ENCODE results near the gene NR3C1.

Gene NR3C1

GRCh38 chr5:143251190-143251589 lies 152.3 kb downstream of the NR3C1 start:
- DNase-seq, result no peak

- DNase-seq, result no peak
Observed at GRCh38 chr5:143249851-143250250, 153.6 kb downstream of the NR3C1 start.

- DNase-seq, result no peak
Observed at GRCh38 chr5:143248822-143249579, 154.5 kb downstream of the NR3C1 start.

- no peak for DNase-seq
Observed at GRCh38 chr5:143248391-143248790, 155.1 kb downstream of the NR3C1 start.

GRCh38 chr5:143247134-143247815 lies 156.2 kb downstream of the NR3C1 start:
- DNase-seq, result no peak

- DNase-seq, result no peak
Observed at GRCh38 chr5:143245929-143246561, 157.4 kb downstream of the NR3C1 start.

- DNase-seq, result no peak
Observed at GRCh38 chr5:143244990-143245389, 158.5 kb downstream of the NR3C1 start.

- DNase-seq, result no peak
Observed at GRCh38 chr5:143244000-143244736, 159.3 kb downstream of the NR3C1 start.

GRCh38 chr5:143243103-143243502 lies 160.4 kb downstream of the NR3C1 start:
- no peak for DNase-seq

- no peak for DNase-seq
Observed at GRCh38 chr5:143241892-143242291, 161.6 kb downstream of the NR3C1 start.

- no peak for DNase-seq
Observed at GRCh38 chr5:143239882-143240518, 163.5 kb downstream of the NR3C1 start.

- DNase-seq, result no peak
Observed at GRCh38 chr5:143238620-143239019, 164.9 kb downstream of the NR3C1 start.

GRCh38 chr5:143237664-143238063 lies 165.8 kb downstream of the NR3C1 start:
- DNase-seq, result no peak

- DNase-seq, result no peak
Observed at GRCh38 chr5:143236682-143237081, 166.8 kb downstream of the NR3C1 start.

GRCh38 chr5:143235423-143235822 lies 168.1 kb downstream of the NR3C1 start:
- DNase-seq, result no peak

GRCh38 chr5:143234162-143234842 lies 169.2 kb downstream of the NR3C1 start:
- no peak for DNase-seq

- no peak for DNase-seq
Observed at GRCh38 chr5:143233031-143233430, 170.5 kb downstream of the NR3C1 start.

- no peak for DNase-seq
Observed at GRCh38 chr5:143231973-143232812, 171.3 kb downstream of the NR3C1 start.

GRCh38 chr5:143231416-143231815 lies 172.1 kb downstream of the NR3C1 start:
- DNase-seq, result no peak

- no peak for DNase-seq
Observed at GRCh38 chr5:143230676-143230996, 172.8 kb downstream of the NR3C1 start.
